PC-3 (cell line): ENCODE data around the gene POLA2. TPM values are rescaled to one million over a fixed set of nuclear protein-coding genes. Genes with fewer than 3 reads are reported as not detected.
"Not testable (repeated sequence)": the region's sequence is repeated elsewhere in the genome, so short reads cannot be mapped to it uniquely, and the experiment has no call there.

ENCODE experiments used
- ATAC-seq: fragments of 200-7000 bp; cut with Tn5 transposase; 2 replicates; pipeline ENCODE4 v1.9.1; 2020; ENCODE audit warnings: mild to moderate bottlenecking, moderate library complexity
- BruUV-seq: library from RNA; stranded (reverse); fragments of 400-500 nt; replicated peaks from 2 replicates; lab custom pipeline; 2021; lab: Mats Ljungman, UMichigan
- CTCF ChIA-PET: fragments of 300-600 bp; sonication (Branson Sonifier 250); formaldehyde crosslinking; loops from one replicate; lab custom pipeline; 2022; ENCODE audit warnings: antibody characterized with exemption; lab: Charles Lee
- POLR2A ChIA-PET: fragments of 300-600 bp; sonication (Branson Sonifier 250); formaldehyde crosslinking; loops from one replicate; lab custom pipeline; 2022; ENCODE audit warnings: antibody characterized with exemption; ENCODE audit not compliant: unreplicated experiment; lab: Charles Lee
- DNase-seq: peaks from one replicate; pipeline ENCODE4 v3.0.0-alpha.2; 2015
- H2AFZ ChIP-seq: fragments of 300-600 bp; sonication (generic); 2 replicates; pipeline ENCODE4 v1.6.0; 2016; ENCODE audit warnings: antibody characterized with exemption, low read length
- H3F3A ChIP-seq: fragments of 300-600 bp; sonication (generic); one replicate; pipeline ENCODE4 v1.6.0; 2017; ENCODE audit warnings: antibody characterized with exemption, low read length, control low read depth, mild to moderate bottlenecking; ENCODE audit not compliant: unreplicated experiment
- H3K27ac ChIP-seq: fragments of 300-600 bp; sonication (generic); 2 replicates; pipeline ENCODE4 v1.5.1; 2016; ENCODE audit warnings: mild to moderate bottlenecking, low read length
- H3K27me3 ChIP-seq: fragments of 300-600 bp; sonication (generic); 2 replicates; pipeline ENCODE4 v1.6.1; 2016; ENCODE audit warnings: low read length, mixed read lengths
- H3K36me3 ChIP-seq: fragments of 300-600 bp; sonication (generic); 2 replicates; pipeline ENCODE4 v1.6.1; 2016; ENCODE audit warnings: low read depth, mixed run types, low read length, mixed read lengths
- H3K4me1 ChIP-seq: fragments of 300-600 bp; sonication (generic); 2 replicates; pipeline ENCODE4 v1.5.1; 2016; ENCODE audit warnings: low read length; ENCODE audit not compliant: insufficient read depth
- H3K4me2 ChIP-seq: fragments of 300-600 bp; sonication (generic); 2 replicates; pipeline ENCODE4 v1.6.0; 2016; ENCODE audit warnings: low read length
- H3K4me3 ChIP-seq: fragments of 300-600 bp; sonication (generic); 2 replicates; pipeline ENCODE4 v1.5.1; 2016; ENCODE audit warnings: mild to moderate bottlenecking, low read length, mixed read lengths
- H3K79me2 ChIP-seq: fragments of 300-600 bp; sonication (generic); 2 replicates; pipeline ENCODE4 v1.6.1; 2017; ENCODE audit warnings: low read length, mixed read lengths
- H3K9ac ChIP-seq: fragments of 300-600 bp; sonication (generic); 2 replicates; pipeline ENCODE4 v1.6.0; 2016; ENCODE audit warnings: mild to moderate bottlenecking, low read length
- H3K9me2 ChIP-seq: fragments of 300-600 bp; sonication (generic); replicated peaks from 2 replicates; pipeline ENCODE4 v1.6.1; 2016; ENCODE audit warnings: mixed run types, low read length, mixed read lengths
- H3K9me3 ChIP-seq: fragments of 300-600 bp; sonication (generic); 2 replicates; pipeline ENCODE4 v1.6.1; 2016; ENCODE audit warnings: low read length, mixed read lengths
- H4K20me1 ChIP-seq: fragments of 300-600 bp; sonication (generic); 2 replicates; pipeline ENCODE4 v1.6.1; 2016; ENCODE audit warnings: low read length, mixed read lengths
- EZH2 ChIP-seq: fragments of 300-600 bp; sonication (generic); IDR thresholded peaks from one replicate; pipeline ENCODE4 v1.6.1; 2017; ENCODE audit warnings: antibody characterized with exemption, mild to moderate bottlenecking, low read length; ENCODE audit not compliant: unreplicated experiment
- EZH2phosphoT487 ChIP-seq: fragments of 300-600 bp; sonication (generic); IDR thresholded peaks from 2 replicates; pipeline ENCODE4 v1.6.1; 2018; ENCODE audit warnings: mild to moderate bottlenecking, antibody characterized with exemption, low read length, borderline replicate concordance
- intact Hi-C: fragments of 100-400 bp; cut with micrococcal nuclease; formaldehyde crosslinking; loops from 2 replicates; pipeline ENCODE4 v1.9.0; 2023
- total RNA-seq: library from RNA; depleted of rRNA; stranded (reverse); fragments of >200 nt; gene quantifications from 2 replicates; pipeline ENCODE4 v1.2.3, GENCODE V29; 2014
- TF ChIP-seq, protein P1 (sequence below): fragments of 300-600 bp; sonication (generic); conservative IDR thresholded peaks from 2 replicates; pipeline ENCODE4 v1.5.1; 2017; ENCODE audit warnings: antibody characterized with exemption, low read depth, mild to moderate bottlenecking, low read length

POLA2 gene
- total RNA-seq, 1 experiment from 2014 or later: 29.0 TPM

DNA sequence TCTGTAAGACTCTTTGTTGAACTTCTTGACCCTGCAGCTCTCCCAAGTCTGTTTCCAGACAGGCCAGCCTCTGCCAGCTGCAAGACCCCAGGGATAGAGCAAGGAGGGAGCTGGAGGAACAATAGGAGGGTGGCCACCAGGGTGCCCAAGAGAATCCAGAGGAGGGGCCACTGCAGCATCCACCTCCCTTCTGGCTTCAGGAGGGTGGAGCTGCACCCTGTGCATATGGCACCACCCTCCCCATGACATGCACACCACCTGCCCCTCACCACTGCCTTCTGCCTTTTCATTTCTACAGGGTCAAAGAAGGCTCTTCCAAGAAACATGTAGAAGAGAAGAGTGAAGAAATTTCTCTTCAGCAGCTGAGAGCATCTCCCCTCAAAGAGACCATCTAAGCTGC, 20.1 kb upstream of the POLA2 start:
- POLR2A ChIA-PET: no interaction called here
- intact Hi-C loops: no loop called here
- CTCF ChIA-PET: no interaction called here

GRCh38 chr11:65242389-65242788, 19.4 kb upstream of the POLA2 start:
- CTCF ChIA-PET: no interaction called here
- intact Hi-C loops: no loop called here
- no peaks in the 10 kb centered on the region for H3K27me3 ChIP-seq
- POLR2A ChIA-PET: no interaction called here
- no peak overlapping the region for H2AFZ ChIP-seq
- H4K20me1 ChIP-seq: no peaks in the 10 kb centered on the region
- ATAC-seq: no peak
- H3K9ac ChIP-seq: no peak overlapping the region
- no peaks in the 10 kb centered on the region for H3K9me2 ChIP-seq
- H3K9me3 ChIP-seq: no peaks in the 10 kb centered on the region
- TF ChIP-seq EZH2phosphoT487 (no peak), EZH2 (no peak)
- TF ChIP-seq, protein P1, sequence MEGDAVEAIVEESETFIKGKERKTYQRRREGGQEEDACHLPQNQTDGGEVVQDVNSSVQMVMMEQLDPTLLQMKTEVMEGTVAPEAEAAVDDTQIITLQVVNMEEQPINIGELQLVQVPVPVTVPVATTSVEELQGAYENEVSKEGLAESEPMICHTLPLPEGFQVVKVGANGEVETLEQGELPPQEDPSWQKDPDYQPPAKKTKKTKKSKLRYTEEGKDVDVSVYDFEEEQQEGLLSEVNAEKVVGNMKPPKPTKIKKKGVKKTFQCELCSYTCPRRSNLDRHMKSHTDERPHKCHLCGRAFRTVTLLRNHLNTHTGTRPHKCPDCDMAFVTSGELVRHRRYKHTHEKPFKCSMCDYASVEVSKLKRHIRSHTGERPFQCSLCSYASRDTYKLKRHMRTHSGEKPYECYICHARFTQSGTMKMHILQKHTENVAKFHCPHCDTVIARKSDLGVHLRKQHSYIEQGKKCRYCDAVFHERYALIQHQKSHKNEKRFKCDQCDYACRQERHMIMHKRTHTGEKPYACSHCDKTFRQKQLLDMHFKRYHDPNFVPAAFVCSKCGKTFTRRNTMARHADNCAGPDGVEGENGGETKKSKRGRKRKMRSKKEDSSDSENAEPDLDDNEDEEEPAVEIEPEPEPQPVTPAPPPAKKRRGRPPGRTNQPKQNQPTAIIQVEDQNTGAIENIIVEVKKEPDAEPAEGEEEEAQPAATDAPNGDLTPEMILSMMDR: no peak
- no peak overlapping the region for H3K4me2 ChIP-seq
- no peaks in the 10 kb centered on the region for H3K4me1 ChIP-seq
- no peaks in the 10 kb centered on the region for H3K79me2 ChIP-seq
- no peaks in the 10 kb centered on the region for H3F3A ChIP-seq
- no peaks in the 10 kb centered on the region for H3K36me3 ChIP-seq
- no peak for DNase-seq
- no peak overlapping the region for H3K27ac ChIP-seq
- no peak overlapping the region for H3K4me3 ChIP-seq
- BruUV-seq: no TSS peak

More for the DNA sequence above, 20.1 kb upstream of the POLA2 start:
- ATAC-seq (no peak), DNase-seq (no peak)
- Histone ChIP-seq H3K9me2 (no peaks in the 10 kb centered on the region), H3K36me3 (no peaks in the 10 kb centered on the region), H3K4me1 (no peaks in the 10 kb centered on the region), H3K79me2 (no peaks in the 10 kb centered on the region), H3K9ac (no peak overlapping the region), H3K4me3 (no peak overlapping the region), H3K27me3 (no peaks in the 10 kb centered on the region), H4K20me1 (no peaks in the 10 kb centered on the region), H3K4me2 (no peak overlapping the region), H3K9me3 (no peaks in the 10 kb centered on the region), H3K27ac (no peak overlapping the region), H2AFZ (no peak overlapping the region), H3F3A (no peaks in the 10 kb centered on the region)
- BruUV-seq: no TSS peak
- TF ChIP-seq EZH2 (no peak), EZH2phosphoT487 (no peak)
- TF ChIP-seq, protein P1: no peak

DNA sequence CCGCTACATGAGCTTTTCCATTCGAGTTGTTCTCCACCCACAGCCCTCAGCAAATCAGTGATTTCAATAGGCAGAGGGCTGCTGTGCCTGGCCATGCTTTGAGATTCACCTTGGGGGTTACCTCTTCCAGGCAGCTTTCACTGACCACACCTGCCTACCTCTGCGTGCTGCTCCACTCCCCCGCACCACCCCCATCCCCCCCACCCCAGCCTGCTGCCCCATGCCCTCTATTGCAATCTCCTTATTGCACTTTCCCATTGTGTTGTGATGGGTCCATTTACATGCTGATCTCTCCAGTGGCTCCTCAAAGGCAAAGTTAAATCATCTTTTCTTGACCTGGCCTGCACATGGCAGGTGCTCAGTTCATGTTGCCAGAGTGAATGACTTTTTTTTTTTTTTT, 18.0 kb upstream of the POLA2 start:
- no peaks in the 10 kb centered on the region for H3K36me3 ChIP-seq
- TF ChIP-seq, protein P1: no peak
- no peak for TF ChIP-seq EZH2
- no peak for TF ChIP-seq EZH2phosphoT487
- POLR2A ChIA-PET: no interaction called here
- H3K4me1 ChIP-seq: no peaks in the 10 kb centered on the region
- no peak overlapping the region for H3K4me2 ChIP-seq
- no peaks in the 10 kb centered on the region for H3K9me3 ChIP-seq
- DNase-seq (no peak), ATAC-seq (no peak)
- H3K4me3 ChIP-seq: no peak overlapping the region
- H3F3A ChIP-seq: no peaks in the 10 kb centered on the region
- no peaks in the 10 kb centered on the region for H4K20me1 ChIP-seq
- H2AFZ ChIP-seq: no peak overlapping the region
- H3K79me2 ChIP-seq: no peaks in the 10 kb centered on the region
- no peak overlapping the region for H3K27ac ChIP-seq
- intact Hi-C loops: no loop called here
- H3K9ac ChIP-seq: no peak overlapping the region
- CTCF ChIA-PET: no interaction called here
- no peaks in the 10 kb centered on the region for H3K27me3 ChIP-seq
- no peaks in the 10 kb centered on the region for H3K9me2 ChIP-seq
- no TSS peak for BruUV-seq

DNA sequence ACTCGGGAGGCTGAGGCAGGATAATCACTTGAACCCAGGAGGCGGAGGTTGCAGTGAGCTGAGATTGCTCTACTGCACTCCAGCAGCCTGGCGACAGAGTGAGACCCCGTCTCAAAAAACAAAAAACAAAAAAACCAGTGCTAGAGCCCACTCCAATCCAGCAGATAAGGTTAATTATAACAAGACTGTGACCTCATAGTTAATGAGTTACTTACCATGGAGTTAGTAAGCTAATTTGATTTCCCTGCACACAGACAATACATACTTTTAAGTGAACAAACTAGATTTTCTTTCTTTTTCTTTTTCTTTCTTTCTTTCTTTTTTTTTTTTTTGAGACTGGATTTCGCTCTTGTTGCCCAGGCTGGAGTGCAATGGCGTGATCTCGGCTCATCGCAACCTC, 16.7 kb upstream of the POLA2 start:
- CTCF ChIA-PET, POLR2A ChIA-PET, H3K4me1 ChIP-seq, H2AFZ ChIP-seq, H3K4me3 ChIP-seq, BruUV-seq, DNase-seq, ATAC-seq, H3K36me3 ChIP-seq, H3K27ac ChIP-seq, H3F3A ChIP-seq, H3K79me2 ChIP-seq, H3K4me2 ChIP-seq, H4K20me1 ChIP-seq, intact Hi-C loops, H3K9me2 ChIP-seq, H3K9me3 ChIP-seq, H3K27me3 ChIP-seq, H3K9ac ChIP-seq: not testable (repeated sequence)
